ENCODE data around the gene LDLRAD3.

Gene LDLRAD3

GRCh38 chr11:36280531-36280930 is 336.7 kb downstream of the LDLRAD3 start:
- no peak overlapping the region for H3K4me3 ChIP-seq (replicated peaks; ENCODE audit: low read depth, low read length)
- TF ChIP-seq, protein P1, sequence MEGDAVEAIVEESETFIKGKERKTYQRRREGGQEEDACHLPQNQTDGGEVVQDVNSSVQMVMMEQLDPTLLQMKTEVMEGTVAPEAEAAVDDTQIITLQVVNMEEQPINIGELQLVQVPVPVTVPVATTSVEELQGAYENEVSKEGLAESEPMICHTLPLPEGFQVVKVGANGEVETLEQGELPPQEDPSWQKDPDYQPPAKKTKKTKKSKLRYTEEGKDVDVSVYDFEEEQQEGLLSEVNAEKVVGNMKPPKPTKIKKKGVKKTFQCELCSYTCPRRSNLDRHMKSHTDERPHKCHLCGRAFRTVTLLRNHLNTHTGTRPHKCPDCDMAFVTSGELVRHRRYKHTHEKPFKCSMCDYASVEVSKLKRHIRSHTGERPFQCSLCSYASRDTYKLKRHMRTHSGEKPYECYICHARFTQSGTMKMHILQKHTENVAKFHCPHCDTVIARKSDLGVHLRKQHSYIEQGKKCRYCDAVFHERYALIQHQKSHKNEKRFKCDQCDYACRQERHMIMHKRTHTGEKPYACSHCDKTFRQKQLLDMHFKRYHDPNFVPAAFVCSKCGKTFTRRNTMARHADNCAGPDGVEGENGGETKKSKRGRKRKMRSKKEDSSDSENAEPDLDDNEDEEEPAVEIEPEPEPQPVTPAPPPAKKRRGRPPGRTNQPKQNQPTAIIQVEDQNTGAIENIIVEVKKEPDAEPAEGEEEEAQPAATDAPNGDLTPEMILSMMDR (IDR thresholded peaks at IDR 0.05; ENCODE audit: low read length, missing control alignments) = no peak
- peak; percentile 26 for DNase-seq (ENCODE audit: low read depth)

All from fibroblast of pulmonary artery (primary cell).